WTC11 (cell line): Measurements from ENCODE around the gene DNAJC12.

ENCODE experiments used
- HMGA2 ChIP-seq: fragments of 250-450 bp; sonication (Bioruptor Pico); IDR thresholded peaks from 2 replicates; pipeline ENCODE4 v1.4.0; 2021; ENCODE audit warnings: mild to moderate bottlenecking, moderate library complexity
- TF ChIP-seq, protein P1 (sequence below): sonication (generic); formaldehyde crosslinking; IDR thresholded peaks from 2 replicates; pipeline ENCODE4 v1.8.0; 2022; ENCODE audit warnings: mild to moderate bottlenecking, missing genetic modification reagents

DNA sequence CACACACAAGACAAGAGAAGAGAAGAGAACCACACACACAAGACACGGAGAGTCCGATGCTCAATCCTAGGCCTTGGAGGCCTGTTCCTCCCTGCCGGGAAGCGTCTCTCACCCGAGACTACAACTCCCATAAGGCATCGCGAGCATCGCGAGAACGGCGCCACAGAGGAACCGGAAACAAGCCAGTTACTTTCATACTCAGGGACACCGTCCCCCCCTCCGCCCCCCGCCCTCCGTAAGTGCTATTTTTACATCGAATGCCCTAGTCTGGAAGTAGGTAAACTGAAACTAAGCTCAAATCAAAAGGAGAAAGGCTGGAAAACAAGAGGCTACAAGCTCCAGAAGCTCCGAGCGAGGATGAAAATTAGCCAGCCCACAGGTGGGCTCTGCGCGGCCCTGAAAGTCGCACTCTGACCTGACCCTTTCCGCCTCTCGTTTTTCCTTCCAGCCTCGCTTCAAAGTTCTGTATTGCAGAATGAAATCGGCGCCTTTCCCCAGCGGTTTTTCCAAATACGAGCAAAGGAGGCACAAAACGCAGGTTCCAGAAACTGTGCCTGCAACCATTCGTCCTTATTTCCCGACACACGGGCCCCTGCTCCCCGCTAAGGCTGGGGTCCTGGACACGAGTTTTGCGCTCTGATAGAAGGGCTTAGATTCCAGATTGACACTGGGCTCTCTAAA is 11.5 kb upstream of the DNAJC12 start:
- TF ChIP-seq, protein P1, sequence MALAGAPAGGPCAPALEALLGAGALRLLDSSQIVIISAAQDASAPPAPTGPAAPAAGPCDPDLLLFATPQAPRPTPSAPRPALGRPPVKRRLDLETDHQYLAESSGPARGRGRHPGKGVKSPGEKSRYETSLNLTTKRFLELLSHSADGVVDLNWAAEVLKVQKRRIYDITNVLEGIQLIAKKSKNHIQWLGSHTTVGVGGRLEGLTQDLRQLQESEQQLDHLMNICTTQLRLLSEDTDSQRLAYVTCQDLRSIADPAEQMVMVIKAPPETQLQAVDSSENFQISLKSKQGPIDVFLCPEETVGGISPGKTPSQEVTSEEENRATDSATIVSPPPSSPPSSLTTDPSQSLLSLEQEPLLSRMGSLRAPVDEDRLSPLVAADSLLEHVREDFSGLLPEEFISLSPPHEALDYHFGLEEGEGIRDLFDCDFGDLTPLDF, result no peak
- no peak for TF ChIP-seq HMGA2 (CRISPR knock-in tag)
